Inflammatory macrophage treated with lipopolysaccharide for 1 hour (primary cell): Measurements from ENCODE around the gene PTPN20.
"Not testable (repeated sequence)": the region's sequence is repeated elsewhere in the genome, so short reads cannot be mapped to it uniquely, and the experiment has no call there.

ENCODE experiments used
- DNase-seq, 2 donors: peaks; one replicate each; pipeline ENCODE4 v3.0.0-alpha.2; 2020 to 2022

Gene PTPN20, protein sequence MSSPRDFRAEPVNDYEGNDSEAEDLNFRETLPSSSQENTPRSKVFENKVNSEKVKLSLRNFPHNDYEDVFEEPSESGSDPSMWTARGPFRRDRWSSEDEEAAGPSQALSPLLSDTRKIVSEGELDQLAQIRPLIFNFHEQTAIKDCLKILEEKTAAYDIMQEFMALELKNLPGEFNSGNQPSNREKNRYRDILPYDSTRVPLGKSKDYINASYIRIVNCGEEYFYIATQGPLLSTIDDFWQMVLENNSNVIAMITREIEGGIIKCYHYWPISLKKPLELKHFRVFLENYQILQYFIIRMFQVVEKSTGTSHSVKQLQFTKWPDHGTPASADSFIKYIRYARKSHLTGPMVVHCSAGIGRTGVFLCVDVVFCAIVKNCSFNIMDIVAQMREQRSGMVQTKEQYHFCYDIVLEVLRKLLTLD

GRCh38 chr10:46911144-46911876, at the start of gene PTPN20:
Gene PTPN20, plus strand, starts transcription at chr10:46911428. Its CDS starts 21,072 bp downstream, at chr10:46932500.
- not testable (repeated sequence) for DNase-seq

DNA sequence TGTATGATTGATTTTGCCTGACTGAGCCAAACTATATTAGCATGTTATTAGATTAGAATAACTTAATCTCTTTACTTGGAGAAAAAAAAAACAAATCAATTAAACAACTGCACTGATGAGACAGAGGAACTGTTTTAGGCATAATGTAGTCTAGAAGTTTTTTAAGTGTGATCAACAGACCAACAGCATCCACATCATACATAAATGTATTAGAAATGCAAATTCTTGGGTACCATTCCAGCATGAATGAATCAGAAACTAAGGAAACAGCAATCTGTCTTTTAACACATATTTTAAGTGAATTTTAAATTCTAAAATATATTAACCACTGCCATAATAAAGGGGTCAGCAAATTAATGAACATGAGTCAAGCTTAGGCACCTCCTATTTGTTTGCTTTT, 41.5 kb upstream of the PTPN20 start:
- DNase-seq, result not testable (repeated sequence)

GRCh38 chr10:46871583-46871982, 39.6 kb upstream of the PTPN20 start:
- DNase-seq, result not testable (repeated sequence)

DNA sequence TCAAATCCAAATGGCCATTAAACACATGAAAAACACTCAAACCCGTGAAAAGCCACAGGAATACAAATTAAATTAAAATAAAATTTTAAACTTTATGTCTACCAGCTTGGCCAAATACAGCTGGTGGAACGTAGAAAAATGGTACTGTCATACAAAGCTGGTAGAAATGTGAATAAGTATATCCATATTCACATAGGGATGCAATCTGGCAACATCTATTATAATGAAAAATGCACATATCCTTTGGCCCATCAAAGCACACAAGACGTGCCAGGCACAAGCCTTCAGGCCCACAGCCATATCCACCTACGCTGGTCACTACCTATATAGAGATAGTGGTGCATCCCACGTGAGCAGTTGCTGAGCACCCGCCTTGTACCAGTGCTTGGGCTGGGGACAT, 35.9 kb upstream of the PTPN20 start:
- DNase-seq, result not testable (repeated sequence)

- DNase-seq, result not testable (repeated sequence)
These were observed 34.5 kb upstream of the PTPN20 start for GRCh38 chr10:46876773-46877172.

DNA sequence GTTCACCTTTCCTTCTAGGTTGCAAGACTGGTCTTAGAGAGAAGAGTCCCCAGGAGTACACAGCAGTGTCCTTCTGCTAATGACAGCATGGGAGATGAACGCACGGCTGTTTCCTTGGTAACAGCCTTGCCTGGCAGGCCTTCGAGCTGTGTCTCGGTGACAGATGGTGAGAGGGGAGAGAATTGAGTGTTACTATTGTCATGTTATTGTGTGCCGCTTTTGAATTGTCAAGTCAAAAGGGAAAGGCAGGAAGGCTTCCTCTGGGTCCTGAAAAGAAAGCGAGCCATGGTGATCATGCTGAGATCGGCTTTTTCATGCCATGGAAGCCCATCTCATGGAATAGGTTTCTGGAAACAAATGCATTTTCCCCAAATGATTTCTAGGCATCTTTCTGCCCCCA, 32.5 kb upstream of the PTPN20 start:
- DNase-seq, result not testable (repeated sequence)

GRCh38 chr10:46890813-46891611, 20.2 kb upstream of the PTPN20 start:
- DNase-seq, result not testable (repeated sequence)

DNA sequence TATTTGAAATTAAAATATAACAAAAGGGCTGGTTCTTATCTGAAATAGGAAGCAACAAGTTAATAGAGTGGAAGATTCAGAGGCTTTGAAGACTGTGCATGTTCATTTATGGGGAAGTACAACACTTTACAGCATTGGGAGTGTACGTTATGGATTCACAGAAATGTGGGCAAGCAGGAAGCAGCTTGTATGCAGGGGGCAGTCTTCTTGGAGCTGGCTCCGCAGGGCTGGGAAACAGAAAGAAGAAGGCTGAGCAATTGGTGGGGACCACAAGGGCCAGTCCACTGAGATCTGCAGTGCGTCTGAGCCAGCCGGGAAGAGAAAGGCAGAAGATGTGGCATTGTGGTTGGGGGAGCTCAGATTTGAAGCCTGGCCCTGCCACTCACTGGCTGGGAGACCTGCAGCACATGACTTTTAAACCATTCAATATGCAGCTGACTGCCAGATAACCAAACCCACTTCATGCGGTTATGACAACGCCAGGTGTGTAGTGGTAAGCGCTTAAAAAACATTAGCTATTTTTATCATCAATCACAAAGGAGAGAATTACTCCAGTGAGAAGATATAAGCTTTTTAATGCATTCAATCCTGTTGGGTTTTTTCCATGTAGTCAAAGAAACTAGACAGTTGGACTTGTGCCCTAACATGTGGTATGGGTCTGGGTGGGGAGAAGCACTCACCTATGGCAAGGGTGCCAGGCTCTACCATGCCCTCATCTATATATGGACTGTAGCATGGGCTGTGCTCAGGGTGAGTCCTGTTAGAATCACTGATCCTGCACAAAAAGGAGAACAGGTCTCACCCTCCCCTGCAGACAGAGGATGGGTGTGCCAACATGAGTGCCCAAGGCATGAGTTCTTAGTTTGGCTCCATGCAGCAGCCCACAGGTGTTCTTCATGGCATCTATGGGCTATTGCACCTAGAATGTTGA, 14.2 kb upstream of the PTPN20 start:
- peak; percentile 4 to 11 for DNase-seq

GRCh38 chr10:46901247-46901646, 10.0 kb upstream of the PTPN20 start:
- not testable (repeated sequence) for DNase-seq

DNA sequence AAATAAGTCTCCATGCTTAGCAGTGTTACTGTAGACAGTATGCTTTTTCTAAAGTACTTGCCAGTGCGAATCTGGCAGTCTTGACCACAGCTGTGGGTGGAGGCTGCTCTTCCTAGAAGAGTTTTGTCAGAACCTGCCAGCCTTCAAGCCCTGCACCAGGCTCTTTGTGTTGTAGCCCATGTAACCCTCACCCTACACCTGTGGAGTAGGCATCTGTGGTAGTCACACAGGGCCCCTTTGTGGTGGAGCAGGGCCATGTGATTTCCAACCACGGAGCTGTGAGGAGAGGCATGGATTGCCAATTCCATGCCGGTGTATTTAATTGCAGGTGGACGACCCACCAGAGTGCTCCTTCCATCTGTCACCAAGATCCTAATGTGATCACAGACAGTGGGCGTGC, 7.4 kb upstream of the PTPN20 start:
- DNase-seq, result not testable (repeated sequence)

DNA sequence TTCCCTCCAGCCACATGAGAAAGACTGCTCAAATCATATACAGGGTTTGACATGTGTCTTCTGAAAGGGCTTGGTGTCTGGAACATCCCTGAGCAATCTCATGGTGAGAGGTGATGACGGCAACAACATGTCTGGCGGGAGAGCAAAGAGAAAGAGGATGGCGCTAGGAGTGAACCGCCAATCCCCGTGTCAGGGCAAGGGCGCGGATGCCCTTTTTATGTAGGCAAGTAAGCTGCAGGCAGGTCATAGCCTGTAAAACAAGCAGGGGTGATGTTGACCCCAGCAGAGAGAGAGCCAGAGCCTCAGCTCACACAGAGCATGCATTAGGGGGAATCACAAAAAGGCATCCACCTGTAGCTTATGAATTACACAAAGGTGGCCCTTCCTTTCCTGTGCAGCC, 4.9 kb upstream of the PTPN20 start:
- not testable (repeated sequence) for DNase-seq

- DNase-seq, result not testable (repeated sequence)
These were observed 3.8 kb upstream of the PTPN20 start for GRCh38 chr10:46907185-46908117.

GRCh38 chr10:46922498-46922897, 11.3 kb downstream of the PTPN20 start:
- DNase-seq, result not testable (repeated sequence)

GRCh38 chr10:46925156-46925555, 13.9 kb downstream of the PTPN20 start:
- not testable (repeated sequence) for DNase-seq

DNA sequence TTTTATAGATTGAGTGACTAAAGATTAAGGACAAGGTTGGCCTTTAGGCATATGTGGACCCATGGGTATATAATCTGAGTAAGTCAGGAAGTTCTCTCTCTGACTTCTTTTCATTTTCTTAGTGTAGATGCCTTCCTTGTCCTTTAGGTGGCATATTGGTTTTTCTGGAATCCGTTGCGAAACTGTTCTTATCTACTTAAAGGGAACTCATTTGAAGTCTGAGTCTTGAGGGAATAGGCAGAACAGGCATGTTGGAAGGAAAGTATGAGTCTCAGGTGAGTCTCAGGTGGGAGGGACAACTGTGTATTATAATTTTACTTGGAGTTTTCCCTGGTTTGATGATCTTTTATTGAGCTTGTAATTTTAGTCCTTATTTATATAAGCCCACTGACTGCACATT, 14.6 kb downstream of the PTPN20 start:
- DNase-seq, result not testable (repeated sequence)

- DNase-seq, result not testable (repeated sequence)
These were observed 17.6 kb downstream of the PTPN20 start for GRCh38 chr10:46928810-46929209.

GRCh38 chr10:46932383-46932782, 21.2 kb downstream of the PTPN20 start:
- not testable (repeated sequence) for DNase-seq

GRCh38 chr10:46941091-46941490, 29.9 kb downstream of the PTPN20 start:
- DNase-seq, result not testable (repeated sequence)

GRCh38 chr10:46948687-46949518, 37.7 kb downstream of the PTPN20 start:
- DNase-seq, result not testable (repeated sequence)

DNA sequence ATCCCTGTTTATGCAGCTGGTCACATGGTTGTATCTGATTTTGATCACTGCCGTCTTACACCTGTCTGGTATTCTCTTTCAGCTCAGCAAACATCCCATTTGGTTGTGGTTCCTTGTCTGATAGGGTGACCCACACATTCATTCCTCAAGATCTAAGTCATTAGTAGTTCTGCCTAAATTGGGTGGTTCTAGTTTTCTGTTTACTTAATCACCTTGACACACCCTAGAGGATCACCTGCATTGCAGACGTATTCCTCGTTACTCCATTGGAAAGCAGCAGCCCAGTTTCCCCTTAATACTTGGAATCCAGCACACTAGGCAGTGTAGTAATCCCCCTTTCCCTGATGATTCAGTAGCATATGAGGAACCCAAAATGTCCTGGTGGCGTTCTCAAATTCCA, 41.3 kb downstream of the PTPN20 start:
- DNase-seq, result not testable (repeated sequence)
